ENCODE data around the gene PIEZO1. TPM values are rescaled to one million over a fixed set of nuclear protein-coding genes. Genes with fewer than 3 reads are reported as not detected.

Gene PIEZO1
- total RNA-seq, 3 donors from 2014 or later, result 71.4 to 218 (median 129) TPM

GRCh38 chr16:88820385-88821025 is 35.5 kb upstream of the PIEZO1 start:
- no peak for DNase-seq

GRCh38 chr16:88819126-88819525 is 34.1 kb upstream of the PIEZO1 start:
- no peaks in the 10 kb centered on the region for H3K9me3 ChIP-seq
- intact Hi-C loops (cut with DNase I, micrococcal nuclease), result no loop called here
- no peak overlapping the region for H3K4me3 ChIP-seq
- ATAC-seq, result no peak
- TF ChIP-seq CTCF (IDR thresholded peaks at IDR 0.05), result no peak
- no peaks in the 10 kb centered on the region for H3K36me3 ChIP-seq (ENCODE audit: low read depth)
- peaks cover 4% of the 10 kb centered on the region for H3K4me1 ChIP-seq (ENCODE audit: low read depth)
- no peak for DNase-seq

More at GRCh38 chr16:88820385-88821025, 35.5 kb upstream of the PIEZO1 start:
- TF ChIP-seq CTCF (IDR thresholded peaks at IDR 0.05), result no peak
- intact Hi-C loops (cut with DNase I, micrococcal nuclease), result no loop called here
- Histone ChIP-seq H3K9me3 (no peaks in the 10 kb centered on the region), H3K36me3 (ENCODE audit: low read depth) (no peaks in the 10 kb centered on the region), H3K4me3 (no peak overlapping the region), H3K4me1 (ENCODE audit: low read depth) (peaks cover 4% of the 10 kb centered on the region)
- ATAC-seq, result no peak

GRCh38 chr16:88818575-88818874 is 33.5 kb upstream of the PIEZO1 start:
- ATAC-seq, result no peak
- no peak for TF ChIP-seq CTCF (IDR thresholded peaks at IDR 0.05)
- no peak for DNase-seq
- H3K36me3 ChIP-seq (ENCODE audit: low read depth), result no peaks in the 10 kb centered on the region
- intact Hi-C loops (cut with DNase I, micrococcal nuclease), result no loop called here
- peaks cover 4% of the 10 kb centered on the region for H3K4me1 ChIP-seq (ENCODE audit: low read depth)
- H3K4me3 ChIP-seq, result no peak overlapping the region
- H3K9me3 ChIP-seq, result no peaks in the 10 kb centered on the region

GRCh38 chr16:88817785-88818574 is 33.0 kb upstream of the PIEZO1 start:
- H3K4me1 ChIP-seq (ENCODE audit: low read depth), result peaks cover 4% of the 10 kb centered on the region
- TF ChIP-seq CTCF (IDR thresholded peaks at IDR 0.05), result no peak
- H3K9me3 ChIP-seq, result no peaks in the 10 kb centered on the region
- intact Hi-C loops (cut with DNase I, micrococcal nuclease), result no loop called here
- no peaks in the 10 kb centered on the region for H3K36me3 ChIP-seq (ENCODE audit: low read depth)
- no peak for ATAC-seq
- DNase-seq, result no peak
- H3K4me3 ChIP-seq, result no peak overlapping the region

GRCh38 chr16:88816736-88817535 is 31.9 kb upstream of the PIEZO1 start:
- peaks cover 11% of the 10 kb centered on the region for H3K4me1 ChIP-seq (ENCODE audit: low read depth)
- H3K36me3 ChIP-seq (ENCODE audit: low read depth), result no peaks in the 10 kb centered on the region
- ATAC-seq, result no peak
- no peak for TF ChIP-seq CTCF (IDR thresholded peaks at IDR 0.05)
- intact Hi-C loops (cut with DNase I, micrococcal nuclease), result no loop called here
- no peaks in the 10 kb centered on the region for H3K9me3 ChIP-seq
- DNase-seq, result no peak
- no peak overlapping the region for H3K4me3 ChIP-seq
